SK-N-SH (cell line): ENCODE measurements around the gene SHANK2. TPM values are rescaled to one million over a fixed set of nuclear protein-coding genes. Genes with fewer than 3 reads are reported as not detected.

ENCODE experiments used
- CTCF ChIA-PET: fragments of 300-600, 350-600 bp; formaldehyde crosslinking; extraction: SDS; loops from one replicate; lab custom pipeline; 2021; lab: Yijun Ruan, JAX
- POLR2A ChIA-PET: fragments of 350-600 bp; sonication (Branson Sonifier 250); formaldehyde crosslinking; extraction: SDS; loops from one replicate; lab custom pipeline; 2020; ENCODE audit warnings: antibody characterized with exemption, inconsistent platforms; lab: Yijun Ruan, JAX
- DNase-seq: peaks from one replicate; pipeline ENCODE4 v3.0.0; 2012
- H2AFZ ChIP-seq: fragments of 200-600 bp; sonication (generic); 2 replicates; pipeline ENCODE4 v1.8.1; 2016; ENCODE audit warnings: antibody characterized with exemption, mild to moderate bottlenecking, low read depth
- H3F3A ChIP-seq: fragments of 200-600 bp; sonication (generic); replicated peaks from 2 replicates; pipeline ENCODE3; 2016; ENCODE audit warnings: antibody characterized with exemption, mild to moderate bottlenecking; ENCODE audit not compliant: insufficient read depth
- H3K27ac ChIP-seq, 2 experiments: fragments of 200-500 bp in 1 of 2; fragments of 200-600 bp in 1 of 2; sonication (Bioruptor generic) in 1 of 2; sonication (generic), shearing (Covaris generic) in 1 of 2; 2 replicates each; pipeline versions ENCODE4 v1.5.1 to v1.6.1; 2014 to 2016; ENCODE audit warnings: low read depth in 2 of 2, inconsistent platforms in 1 of 2, low read length in 1 of 2, mild to moderate bottlenecking in 1 of 2, mixed read lengths in 1 of 2
- H3K27me3 ChIP-seq: fragments of 200-600 bp; sonication (generic), shearing (Covaris generic); 2 replicates; pipeline ENCODE4 v1.6.1; 2016; ENCODE audit warnings: mixed run types; ENCODE audit not compliant: insufficient read depth
- H3K36me3 ChIP-seq, 2 experiments: fragments of 200-500 bp in 1 of 2; fragments of 200-600 bp in 1 of 2; sonication (Bioruptor generic) in 1 of 2; sonication (generic) in 1 of 2; replicated peaks in 1 of 2; 2 replicates each; pipeline versions ENCODE3 to v1.5.1; 2014 to 2016; ENCODE audit warnings: low read length in 1 of 2, mild to moderate bottlenecking in 1 of 2; ENCODE audit not compliant: insufficient read depth in 2 of 2, control insufficient read depth in 1 of 2
- H3K4me1 ChIP-seq, 2 experiments: fragments of 200-500 bp in 1 of 2; fragments of 200-600 bp in 1 of 2; sonication (Bioruptor generic) in 1 of 2; sonication (generic), shearing (Covaris generic) in 1 of 2; 2 replicates each; pipeline versions ENCODE4 v1.5.1 to v1.6.1; 2014 to 2016; ENCODE audit warnings: low read depth in 1 of 2, low read length in 1 of 2, mixed run types in 1 of 2; ENCODE audit not compliant: insufficient read depth in 2 of 2, control insufficient read depth in 1 of 2
- H3K4me2 ChIP-seq: fragments of 200-600 bp; sonication (generic), shearing (Covaris generic); 2 replicates; pipeline ENCODE4 v1.6.1; 2017; ENCODE audit warnings: mixed run types
- H3K4me3 ChIP-seq, 2 experiments: fragments of 200-500 bp in 1 of 2; fragments of 200-600 bp in 1 of 2; sonication (Bioruptor generic) in 1 of 2; sonication (generic), shearing (Covaris generic) in 1 of 2; 2 replicates each; pipeline versions ENCODE4 v1.5.1 to v1.8.1; 2014 to 2016; ENCODE audit warnings: low read depth in 2 of 2, inconsistent platforms in 1 of 2, low read length in 1 of 2, mild to moderate bottlenecking in 1 of 2, mixed read lengths in 1 of 2, moderate library complexity in 1 of 2
- H3K79me2 ChIP-seq: fragments of 200-600 bp; sonication (generic); 2 replicates; pipeline ENCODE4 v1.8.1; 2017; ENCODE audit warnings: mild to moderate bottlenecking; ENCODE audit not compliant: insufficient read depth
- H3K9ac ChIP-seq: fragments of 200-600 bp; sonication (generic); 2 replicates; pipeline ENCODE4 v1.6.1; 2017; ENCODE audit warnings: mixed run types
- H3K9me2 ChIP-seq: fragments of 200-600 bp; sonication (generic); 2 replicates; pipeline ENCODE4 v1.6.1; 2017; ENCODE audit warnings: mixed run types
- H3K9me3 ChIP-seq: fragments of 200-600 bp; sonication (generic); 2 replicates; pipeline ENCODE4 v1.6.1; 2017; ENCODE audit warnings: mixed run types, mild to moderate bottlenecking, moderate library complexity
- H4K20me1 ChIP-seq: fragments of 200-600 bp; sonication (generic); 2 replicates; pipeline ENCODE4 v1.6.1; 2017; ENCODE audit warnings: mild to moderate bottlenecking, mixed run types; ENCODE audit not compliant: insufficient read depth
- ELF1 ChIP-seq: IDR thresholded peaks from 2 replicates; pipeline ENCODE4 v1.4.0; 2012
- EP300 ChIP-seq, 2 experiments: IDR thresholded peaks; 2 replicates each; pipeline versions ENCODE4 v1.4.0 to v1.6.1; 2012; ENCODE audit warnings: borderline replicate concordance in 1 of 2, low read depth in 1 of 2, low read length in 1 of 2
- EZH2phosphoT487 ChIP-seq: fragments of 200-600 bp; sonication (generic); IDR thresholded peaks from 2 replicates; pipeline ENCODE4 v1.6.1; 2017; ENCODE audit warnings: low read depth, mixed run types, mild to moderate bottlenecking, antibody characterized with exemption, moderate library complexity, borderline replicate concordance
- FOXM1 ChIP-seq: IDR thresholded peaks from 2 replicates; pipeline ENCODE4 v1.4.0; 2012; ENCODE audit warnings: low read depth, mild to moderate bottlenecking
- GATA2 ChIP-seq: sonication (generic); formaldehyde crosslinking; IDR thresholded peaks from 2 replicates; pipeline ENCODE4 v1.5.0; 2020; ENCODE audit warnings: mild to moderate bottlenecking, missing genetic modification reagents
- JUND ChIP-seq: IDR thresholded peaks from 2 replicates; pipeline ENCODE4 v1.4.0; 2012
- MEF2A ChIP-seq: IDR thresholded peaks from 2 replicates; pipeline ENCODE4 v1.4.0; 2012; ENCODE audit warnings: low read depth, borderline replicate concordance
- MXI1 ChIP-seq: IDR thresholded peaks from 2 replicates; pipeline ENCODE4 v1.6.1; 2012; ENCODE audit warnings: mild to moderate bottlenecking, low read depth, low read length, improper control_type of control experiment
- NFIC ChIP-seq: IDR thresholded peaks from 2 replicates; pipeline ENCODE4 v1.4.0; 2012; ENCODE audit warnings: borderline replicate concordance
- RFX5 ChIP-seq: IDR thresholded peaks from 2 replicates; pipeline ENCODE4 v1.6.1; 2012; ENCODE audit warnings: mild to moderate bottlenecking, improper control_type of control experiment, low read length
- SIN3A ChIP-seq: IDR thresholded peaks from 2 replicates; pipeline ENCODE4 v1.6.1; 2012; ENCODE audit warnings: low read depth, mild to moderate bottlenecking, low read length, moderate library complexity, borderline replicate concordance
- TEAD4 ChIP-seq: IDR thresholded peaks from 2 replicates; pipeline ENCODE4 v1.4.0; 2012; ENCODE audit warnings: mild to moderate bottlenecking, borderline replicate concordance; ENCODE audit not compliant: insufficient read depth
- USF1 ChIP-seq: IDR thresholded peaks from 2 replicates; pipeline ENCODE4 v1.4.0; 2012; ENCODE audit warnings: low read depth, borderline replicate concordance
- USF2 ChIP-seq: fragments of 150-350 bp; IDR thresholded peaks from 2 replicates; pipeline ENCODE4 v1.6.1; 2017; ENCODE audit warnings: antibody characterized with exemption, low read length, low read depth, borderline replicate concordance
- YY1 ChIP-seq: IDR thresholded peaks from 2 replicates; pipeline ENCODE4 v1.4.0; 2012; ENCODE audit warnings: low read depth, mild to moderate bottlenecking
- ZBTB33 ChIP-seq: IDR thresholded peaks from 2 replicates; pipeline ENCODE4 v1.4.0; 2012; ENCODE audit warnings: low read depth, borderline replicate concordance
- WGBS: methylation state at CpG from one replicate; pipeline ENCODE4 v1.1.6; 2017; ENCODE audit warnings: low lambda C conversion rate; 5-methylcytosine and 5-hydroxymethylcytosine counted together
- polyA plus RNA-seq, 3 experiments: library from polyadenylated mRNA; depleted of rRNA; stranded (reverse); fragments of >200 nt; gene quantifications; 2 replicates each; pipeline ENCODE4 v1.2.3, GENCODE V29; 2012
- TF ChIP-seq, protein P1 (sequence below): IDR thresholded peaks from 2 replicates; pipeline ENCODE4 v1.6.1; 2012; ENCODE audit warnings: mild to moderate bottlenecking, low read depth, low read length, moderate library complexity
- TF ChIP-seq, protein P2 (sequence below): fragments of 150-350 bp; IDR thresholded peaks from 2 replicates; pipeline ENCODE4 v1.6.1; 2016; ENCODE audit warnings: mild to moderate bottlenecking, low read depth, low read length
- TF ChIP-seq, protein P3 (sequence below): fragments of 200-600 bp; sonication (generic); IDR thresholded peaks from 2 replicates; pipeline ENCODE4 v1.6.1; 2017; ENCODE audit warnings: antibody characterized with exemption, mild to moderate bottlenecking, moderate library complexity

SHANK2 gene
- polyA plus RNA-seq, 1 of the 3 experiments (the other 2 are of a cell fraction): under 0.01 TPM

DNA sequence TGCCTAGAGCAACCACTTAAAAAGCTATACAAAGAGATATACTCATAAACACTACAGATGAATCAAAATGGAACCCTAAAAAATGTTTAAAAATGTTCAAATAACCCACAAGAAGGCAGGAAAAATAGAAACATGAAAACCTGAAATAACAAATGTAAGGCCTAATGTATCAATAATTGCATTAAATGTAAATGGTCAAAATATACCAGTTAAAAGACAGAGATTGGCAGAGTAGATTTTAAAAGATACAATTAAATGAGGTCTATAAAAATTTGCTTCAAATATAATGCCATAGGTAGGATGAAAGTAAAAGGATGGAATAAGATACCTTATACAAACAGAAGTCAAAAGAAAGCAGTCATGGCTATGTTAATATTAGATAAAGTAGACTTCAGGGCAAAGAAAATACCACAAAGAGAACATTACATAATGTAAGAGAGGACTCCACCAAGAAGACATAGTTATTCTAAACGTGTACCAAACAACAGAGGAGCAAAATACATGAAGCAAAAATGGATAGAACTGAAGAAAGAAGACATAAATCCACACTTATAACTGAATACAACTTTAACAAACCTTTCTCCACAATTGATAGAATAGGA is 25.2 kb downstream of the SHANK2 start:
- no peaks in the 10 kb centered on the region for H3K79me2 ChIP-seq
- 11% methylated on average over 1 of the region's 1 CpG for WGBS
- H3K9me3 ChIP-seq: peaks cover 6% of the 10 kb centered on the region; the same call in 1 of the 2 replicates
- TF ChIP-seq ELF1 (no peak), JUND (no peak), ZBTB33 (no peak), MXI1 (no peak), FOXM1 (no peak), EP300 (IDR thresholded peaks at IDR 0.05; ENCODE audit: borderline replicate concordance in 1 of 2, low read depth in 1 of 2, low read length in 1 of 2) (no peak), GATA2 (CRISPR knock-in tag) (no peak), RFX5 (no peak), EZH2phosphoT487 (no peak), MEF2A (no peak), USF1 (no peak), TEAD4 (no peak), USF2 (no peak), SIN3A (no peak), NFIC (no peak), YY1 (no peak)
- TF ChIP-seq, protein P1, sequence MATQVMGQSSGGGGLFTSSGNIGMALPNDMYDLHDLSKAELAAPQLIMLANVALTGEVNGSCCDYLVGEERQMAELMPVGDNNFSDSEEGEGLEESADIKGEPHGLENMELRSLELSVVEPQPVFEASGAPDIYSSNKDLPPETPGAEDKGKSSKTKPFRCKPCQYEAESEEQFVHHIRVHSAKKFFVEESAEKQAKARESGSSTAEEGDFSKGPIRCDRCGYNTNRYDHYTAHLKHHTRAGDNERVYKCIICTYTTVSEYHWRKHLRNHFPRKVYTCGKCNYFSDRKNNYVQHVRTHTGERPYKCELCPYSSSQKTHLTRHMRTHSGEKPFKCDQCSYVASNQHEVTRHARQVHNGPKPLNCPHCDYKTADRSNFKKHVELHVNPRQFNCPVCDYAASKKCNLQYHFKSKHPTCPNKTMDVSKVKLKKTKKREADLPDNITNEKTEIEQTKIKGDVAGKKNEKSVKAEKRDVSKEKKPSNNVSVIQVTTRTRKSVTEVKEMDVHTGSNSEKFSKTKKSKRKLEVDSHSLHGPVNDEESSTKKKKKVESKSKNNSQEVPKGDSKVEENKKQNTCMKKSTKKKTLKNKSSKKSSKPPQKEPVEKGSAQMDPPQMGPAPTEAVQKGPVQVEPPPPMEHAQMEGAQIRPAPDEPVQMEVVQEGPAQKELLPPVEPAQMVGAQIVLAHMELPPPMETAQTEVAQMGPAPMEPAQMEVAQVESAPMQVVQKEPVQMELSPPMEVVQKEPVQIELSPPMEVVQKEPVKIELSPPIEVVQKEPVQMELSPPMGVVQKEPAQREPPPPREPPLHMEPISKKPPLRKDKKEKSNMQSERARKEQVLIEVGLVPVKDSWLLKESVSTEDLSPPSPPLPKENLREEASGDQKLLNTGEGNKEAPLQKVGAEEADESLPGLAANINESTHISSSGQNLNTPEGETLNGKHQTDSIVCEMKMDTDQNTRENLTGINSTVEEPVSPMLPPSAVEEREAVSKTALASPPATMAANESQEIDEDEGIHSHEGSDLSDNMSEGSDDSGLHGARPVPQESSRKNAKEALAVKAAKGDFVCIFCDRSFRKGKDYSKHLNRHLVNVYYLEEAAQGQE: no peak
- TF ChIP-seq, protein P2, sequence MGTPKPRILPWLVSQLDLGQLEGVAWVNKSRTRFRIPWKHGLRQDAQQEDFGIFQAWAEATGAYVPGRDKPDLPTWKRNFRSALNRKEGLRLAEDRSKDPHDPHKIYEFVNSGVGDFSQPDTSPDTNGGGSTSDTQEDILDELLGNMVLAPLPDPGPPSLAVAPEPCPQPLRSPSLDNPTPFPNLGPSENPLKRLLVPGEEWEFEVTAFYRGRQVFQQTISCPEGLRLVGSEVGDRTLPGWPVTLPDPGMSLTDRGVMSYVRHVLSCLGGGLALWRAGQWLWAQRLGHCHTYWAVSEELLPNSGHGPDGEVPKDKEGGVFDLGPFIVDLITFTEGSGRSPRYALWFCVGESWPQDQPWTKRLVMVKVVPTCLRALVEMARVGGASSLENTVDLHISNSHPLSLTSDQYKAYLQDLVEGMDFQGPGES: no peak
- TF ChIP-seq, protein P3, sequence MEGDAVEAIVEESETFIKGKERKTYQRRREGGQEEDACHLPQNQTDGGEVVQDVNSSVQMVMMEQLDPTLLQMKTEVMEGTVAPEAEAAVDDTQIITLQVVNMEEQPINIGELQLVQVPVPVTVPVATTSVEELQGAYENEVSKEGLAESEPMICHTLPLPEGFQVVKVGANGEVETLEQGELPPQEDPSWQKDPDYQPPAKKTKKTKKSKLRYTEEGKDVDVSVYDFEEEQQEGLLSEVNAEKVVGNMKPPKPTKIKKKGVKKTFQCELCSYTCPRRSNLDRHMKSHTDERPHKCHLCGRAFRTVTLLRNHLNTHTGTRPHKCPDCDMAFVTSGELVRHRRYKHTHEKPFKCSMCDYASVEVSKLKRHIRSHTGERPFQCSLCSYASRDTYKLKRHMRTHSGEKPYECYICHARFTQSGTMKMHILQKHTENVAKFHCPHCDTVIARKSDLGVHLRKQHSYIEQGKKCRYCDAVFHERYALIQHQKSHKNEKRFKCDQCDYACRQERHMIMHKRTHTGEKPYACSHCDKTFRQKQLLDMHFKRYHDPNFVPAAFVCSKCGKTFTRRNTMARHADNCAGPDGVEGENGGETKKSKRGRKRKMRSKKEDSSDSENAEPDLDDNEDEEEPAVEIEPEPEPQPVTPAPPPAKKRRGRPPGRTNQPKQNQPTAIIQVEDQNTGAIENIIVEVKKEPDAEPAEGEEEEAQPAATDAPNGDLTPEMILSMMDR: no peak
- H4K20me1 ChIP-seq: no peaks in the 10 kb centered on the region
- no peak overlapping the region for H3K4me2 ChIP-seq
- no peaks in the 10 kb centered on the region for H3K4me1 ChIP-seq
- ChIA-PET CTCF (no interaction called here), POLR2A (no interaction called here)
- H3K27me3 ChIP-seq: no peaks in the 10 kb centered on the region
- no peak overlapping the region for H2AFZ ChIP-seq
- no peak for DNase-seq
- no peak overlapping the region for H3K9ac ChIP-seq
- H3K27ac ChIP-seq: no peak overlapping the region
- no peak overlapping the region for H3K4me3 ChIP-seq
- H3F3A ChIP-seq: no peaks in the 10 kb centered on the region
- no peaks in the 10 kb centered on the region for H3K9me2 ChIP-seq
- no peaks in the 10 kb centered on the region for H3K36me3 ChIP-seq
